NCI-H2107 treated with DMSO at 0.1 percent for 48 hours (cell line): Measurements from ENCODE around the gene GALNT11.

Experiments
- DNase-seq: peaks from one replicate; lab custom pipeline; 2025; ENCODE audit not compliant: unreplicated experiment; lab: John Stamatoyannopoulos, UW

GALNT11 gene

GRCh38 chr7:152115021-152115718 is 89.7 kb downstream of the GALNT11 start:
- DNase-seq: no peak

GRCh38 chr7:152117356-152117755 is 91.9 kb downstream of the GALNT11 start:
- DNase-seq: no peak

GRCh38 chr7:152120210-152120609 is 94.7 kb downstream of the GALNT11 start:
- DNase-seq: no peak

- DNase-seq: no peak
Measured at GRCh38 chr7:152120776-152121175, 95.3 kb downstream of the GALNT11 start.

- no peak for DNase-seq
Measured at GRCh38 chr7:152121432-152121831, 96.0 kb downstream of the GALNT11 start.

- DNase-seq: no peak
Measured at GRCh38 chr7:152122540-152122939, 97.1 kb downstream of the GALNT11 start.

GRCh38 chr7:152126741-152127140 is 101.3 kb downstream of the GALNT11 start:
- DNase-seq: no peak

GRCh38 chr7:152127229-152127628 is 101.8 kb downstream of the GALNT11 start:
- no peak for DNase-seq

GRCh38 chr7:152128252-152128651 is 102.8 kb downstream of the GALNT11 start:
- DNase-seq: no peak

GRCh38 chr7:152128741-152129461 is 103.4 kb downstream of the GALNT11 start:
- DNase-seq: no peak

GRCh38 chr7:152129682-152130081 is 104.2 kb downstream of the GALNT11 start:
- DNase-seq: no peak

- no peak for DNase-seq
Measured at GRCh38 chr7:152130658-152131590, 105.5 kb downstream of the GALNT11 start.

- no peak for DNase-seq
Measured at GRCh38 chr7:152131981-152132494, 106.6 kb downstream of the GALNT11 start.

- DNase-seq: no peak
Measured at GRCh38 chr7:152132812-152133211, 107.3 kb downstream of the GALNT11 start.

GRCh38 chr7:152133804-152134203 is 108.3 kb downstream of the GALNT11 start:
- no peak for DNase-seq

- DNase-seq: no peak
Measured at GRCh38 chr7:152136686-152137085, 111.2 kb downstream of the GALNT11 start.

GRCh38 chr7:152137476-152138025 is 112.1 kb downstream of the GALNT11 start:
- no peak for DNase-seq

- no peak for DNase-seq
Measured at GRCh38 chr7:152140067-152140466, 114.6 kb downstream of the GALNT11 start.

- DNase-seq: no peak
Measured at GRCh38 chr7:152140560-152140959, 115.1 kb downstream of the GALNT11 start.

GRCh38 chr7:152142976-152143595 is 117.6 kb downstream of the GALNT11 start:
- DNase-seq: no peak
